22Rv1 (cell line): Measurements from ENCODE around the gene TBCK.

Experiments used
- CTCF ChIP-seq: fragments of 450-650 bp; IDR thresholded peaks from 2 replicates; pipeline ENCODE4 v1.5.1; 2017; ENCODE audit warnings: mild to moderate bottlenecking
- ZFX ChIP-seq: fragments of 450-650 bp; IDR thresholded peaks from 2 replicates; pipeline ENCODE4 v1.6.1; 2017; ENCODE audit warnings: antibody characterized with exemption, borderline replicate concordance

DNA sequence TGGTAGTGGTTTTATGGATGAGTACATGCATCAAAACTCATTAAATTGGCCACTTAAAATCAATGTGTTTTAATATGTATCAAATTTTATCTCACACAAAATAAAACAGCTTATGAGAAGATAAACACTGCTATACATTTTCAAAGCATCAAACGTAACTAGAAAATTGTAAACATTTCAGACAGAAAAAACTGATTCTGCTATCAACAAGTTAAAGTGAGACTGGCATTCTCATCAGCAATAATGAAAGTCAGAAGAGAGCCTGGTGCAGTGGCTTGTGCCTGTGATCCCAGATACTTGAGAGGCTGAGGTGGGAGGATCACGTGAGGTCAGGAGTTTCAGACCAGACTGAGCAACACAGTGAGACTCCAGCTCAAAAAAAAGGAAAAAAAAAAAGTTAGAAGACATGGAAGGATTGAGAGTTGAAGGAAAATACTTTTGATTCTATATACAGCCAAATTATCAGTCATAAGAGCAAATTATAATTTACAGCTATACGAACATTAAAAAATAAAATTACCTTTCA, 2.9 kb downstream of the TBCK start:
- no peak for TF ChIP-seq CTCF
- no peak for TF ChIP-seq ZFX
